Vagina (tissue), 2 donors: ENCODE results near the gene CYP2D6.

Experiments
- POLR2A ChIP-seq, 2 donors: fragments of 450-650 bp; IDR thresholded peaks; one replicate each; pipeline ENCODE4 v1.6.1; 2017; ENCODE audit warnings: antibody characterized with exemption in 2 of 2, mild to moderate bottlenecking in 2 of 2, moderate library complexity in 2 of 2
- POLR2AphosphoS5 ChIP-seq, 2 donors: sonication (generic); formaldehyde crosslinking; IDR thresholded peaks; one replicate each; pipeline ENCODE4 v1.9.0; 2017; ENCODE audit warnings: antibody characterized with exemption in 2 of 2, mild to moderate bottlenecking in 2 of 2, low read depth in 1 of 2; ENCODE audit not compliant: insufficient read depth in 1 of 2
- TF ChIP-seq, protein P1 (sequence below), 3 experiments: fragments of 450-650 bp in 2 of 3; fragments of 200-600 bp in 1 of 3; sonication (generic) in 1 of 3; IDR thresholded peaks; one replicate each; pipeline ENCODE4 v1.5.1; 2017 to 2019; ENCODE audit warnings: antibody characterized with exemption in 3 of 3, mild to moderate bottlenecking in 2 of 3, moderate library complexity in 2 of 3

DNA sequence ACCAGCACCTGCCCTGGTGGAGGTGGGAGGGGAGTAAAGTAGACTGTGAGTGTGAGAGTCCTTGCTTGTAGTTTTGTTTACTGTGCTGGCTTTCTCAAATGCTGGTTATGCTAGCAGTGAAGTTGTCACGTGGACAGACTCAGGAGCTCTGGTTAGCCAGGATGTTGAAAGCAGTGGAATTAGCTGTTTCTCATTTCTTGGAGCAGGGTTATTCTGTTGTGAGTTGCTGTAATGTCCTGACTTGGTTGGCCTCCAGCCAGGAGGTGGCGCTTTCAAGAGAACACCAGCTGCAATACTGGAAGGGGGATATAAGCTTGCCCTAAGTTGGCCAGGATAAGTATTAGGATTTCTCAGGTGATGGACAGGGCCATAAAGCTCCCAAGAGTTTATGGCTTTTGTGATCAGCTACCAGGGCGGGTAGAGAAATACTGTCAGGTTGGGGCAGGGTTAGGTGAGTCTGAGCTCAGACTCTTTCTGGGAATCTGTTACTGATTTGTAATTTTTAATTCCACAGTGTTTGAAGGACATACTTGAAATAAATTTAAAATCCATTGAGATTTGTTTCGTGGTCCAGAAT, 13.7 kb downstream of the CYP2D6 start:
- TF ChIP-seq, protein P1, sequence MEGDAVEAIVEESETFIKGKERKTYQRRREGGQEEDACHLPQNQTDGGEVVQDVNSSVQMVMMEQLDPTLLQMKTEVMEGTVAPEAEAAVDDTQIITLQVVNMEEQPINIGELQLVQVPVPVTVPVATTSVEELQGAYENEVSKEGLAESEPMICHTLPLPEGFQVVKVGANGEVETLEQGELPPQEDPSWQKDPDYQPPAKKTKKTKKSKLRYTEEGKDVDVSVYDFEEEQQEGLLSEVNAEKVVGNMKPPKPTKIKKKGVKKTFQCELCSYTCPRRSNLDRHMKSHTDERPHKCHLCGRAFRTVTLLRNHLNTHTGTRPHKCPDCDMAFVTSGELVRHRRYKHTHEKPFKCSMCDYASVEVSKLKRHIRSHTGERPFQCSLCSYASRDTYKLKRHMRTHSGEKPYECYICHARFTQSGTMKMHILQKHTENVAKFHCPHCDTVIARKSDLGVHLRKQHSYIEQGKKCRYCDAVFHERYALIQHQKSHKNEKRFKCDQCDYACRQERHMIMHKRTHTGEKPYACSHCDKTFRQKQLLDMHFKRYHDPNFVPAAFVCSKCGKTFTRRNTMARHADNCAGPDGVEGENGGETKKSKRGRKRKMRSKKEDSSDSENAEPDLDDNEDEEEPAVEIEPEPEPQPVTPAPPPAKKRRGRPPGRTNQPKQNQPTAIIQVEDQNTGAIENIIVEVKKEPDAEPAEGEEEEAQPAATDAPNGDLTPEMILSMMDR (IDR thresholded peaks at IDR 0.05), result no peak
- TF ChIP-seq POLR2AphosphoS5 (IDR thresholded peaks at IDR 0.05; ENCODE audit: insufficient read depth in 1 of 2, low read depth in 1 of 2) (no peak), POLR2A (IDR thresholded peaks at IDR 0.05) (no peak)
